HTR-8/SVneo (cell line): Measurements from ENCODE around the gene SPSB4.

Experiments
- DNase-seq: peaks from one replicate; pipeline ENCODE4 v3.0.0; 2011; ENCODE audit warnings: low spot score, mixed read lengths; ENCODE audit not compliant: insufficient read length
- FAIRE-seq: peaks from 2 replicates; lab custom pipeline; 2011; peaks lifted over from hg19 to GRCh38; lab: Jason Lieb, UNC

The SPSB4 gene

GRCh38 chr3:141191097-141191749, 140.1 kb downstream of the SPSB4 start:
- DNase-seq (no peak), FAIRE-seq (no peak)

- FAIRE-seq (peak; percentile 93), DNase-seq (peak; percentile 82)
Measured at GRCh38 chr3:141192345-141192744, 141.2 kb downstream of the SPSB4 start.

GRCh38 chr3:141193066-141193830, 142.1 kb downstream of the SPSB4 start:
- DNase-seq, result no peak
- no peak for FAIRE-seq
